Ovary (tissue), 3 donors: Measurements from ENCODE around the gene COX19.

Experiments used
- EP300 ChIP-seq: sonication (generic); formaldehyde crosslinking; IDR thresholded peaks from one replicate; pipeline ENCODE4 v1.6.1; 2017; ENCODE audit warnings: antibody characterized with exemption
- POLR2A ChIP-seq: fragments of 450-650 bp; IDR thresholded peaks from one replicate; pipeline ENCODE4 v1.6.1; 2017; ENCODE audit warnings: antibody characterized with exemption, mild to moderate bottlenecking, moderate library complexity
- TF ChIP-seq, protein P1 (sequence below), 3 donors: fragments of 450-650 bp in 2 of 3; fragments of 200-600 bp in 1 of 3; IDR thresholded peaks; one replicate each; pipeline versions ENCODE4 v1.5.1 to v1.8.0; 2016 to 2022; ENCODE audit warnings: antibody characterized with exemption in 3 of 3, mild to moderate bottlenecking in 1 of 3
- donor health status: DM: no; HTN: no; CAD: no.

DNA sequence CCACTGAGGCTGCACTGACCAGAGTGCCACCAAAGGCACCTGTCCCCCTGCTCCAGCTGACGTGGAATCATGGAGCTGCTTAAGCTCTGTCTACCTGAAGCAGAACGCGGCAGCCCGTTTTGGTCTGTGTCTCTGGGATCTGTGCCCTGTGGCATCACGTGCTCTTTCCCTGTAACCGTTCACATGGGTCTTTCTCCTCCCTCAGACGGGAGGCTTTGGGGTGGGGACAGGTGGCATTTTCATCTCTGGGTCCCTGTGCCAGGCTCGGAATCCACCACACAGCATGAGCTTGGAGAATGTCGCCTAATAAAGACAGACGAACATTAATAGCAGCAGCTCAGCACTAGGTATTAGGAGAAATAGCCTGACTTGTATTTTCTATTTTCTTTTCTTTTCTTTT is 19.3 kb downstream of the COX19 start:
- TF ChIP-seq, protein P1, sequence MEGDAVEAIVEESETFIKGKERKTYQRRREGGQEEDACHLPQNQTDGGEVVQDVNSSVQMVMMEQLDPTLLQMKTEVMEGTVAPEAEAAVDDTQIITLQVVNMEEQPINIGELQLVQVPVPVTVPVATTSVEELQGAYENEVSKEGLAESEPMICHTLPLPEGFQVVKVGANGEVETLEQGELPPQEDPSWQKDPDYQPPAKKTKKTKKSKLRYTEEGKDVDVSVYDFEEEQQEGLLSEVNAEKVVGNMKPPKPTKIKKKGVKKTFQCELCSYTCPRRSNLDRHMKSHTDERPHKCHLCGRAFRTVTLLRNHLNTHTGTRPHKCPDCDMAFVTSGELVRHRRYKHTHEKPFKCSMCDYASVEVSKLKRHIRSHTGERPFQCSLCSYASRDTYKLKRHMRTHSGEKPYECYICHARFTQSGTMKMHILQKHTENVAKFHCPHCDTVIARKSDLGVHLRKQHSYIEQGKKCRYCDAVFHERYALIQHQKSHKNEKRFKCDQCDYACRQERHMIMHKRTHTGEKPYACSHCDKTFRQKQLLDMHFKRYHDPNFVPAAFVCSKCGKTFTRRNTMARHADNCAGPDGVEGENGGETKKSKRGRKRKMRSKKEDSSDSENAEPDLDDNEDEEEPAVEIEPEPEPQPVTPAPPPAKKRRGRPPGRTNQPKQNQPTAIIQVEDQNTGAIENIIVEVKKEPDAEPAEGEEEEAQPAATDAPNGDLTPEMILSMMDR (IDR thresholded peaks at IDR 0.05): no peak
- TF ChIP-seq POLR2A: no peak
- TF ChIP-seq EP300: no peak
